H1 (cell line): ENCODE measurements around the gene PIK3R6. TPM values are rescaled to one million over a fixed set of nuclear protein-coding genes. Genes with fewer than 3 reads are reported as not detected.

ENCODE experiments used
- CTCF ChIA-PET: fragments of 300-600 bp; sonication (Branson Sonifier 250); formaldehyde crosslinking; loops from one replicate; lab custom pipeline; 2021; ENCODE audit not compliant: partially characterized antibody; lab: Charles Lee
- POLR2A ChIA-PET: fragments of 300-600 bp; sonication (Branson Sonifier 250); formaldehyde crosslinking; loops from one replicate; lab custom pipeline; 2021; ENCODE audit warnings: inconsistent platforms; ENCODE audit not compliant: partially characterized antibody; lab: Charles Lee
- DNase-seq, 2 experiments: peaks; one replicate each; pipeline versions ENCODE4 v3.0.0 to v3.0.0-alpha.2; 2010 to 2022; ENCODE audit warnings: low spot score in 2 of 2, low read depth in 1 of 2, mixed read lengths in 1 of 2
- FAIRE-seq: peaks from 2 replicates; lab custom pipeline; 2011; peaks lifted over from hg19 to GRCh38; lab: Jason Lieb, UNC
- H2AFZ ChIP-seq: 2 replicates; pipeline ENCODE4 v1.8.1; 2012; ENCODE audit warnings: low read length, inconsistent platforms
- H2AK5ac ChIP-seq: 2 replicates; pipeline ENCODE4 v1.6.1; 2013; ENCODE audit warnings: low read depth, low read length
- H2BK120ac ChIP-seq: replicated peaks from 2 replicates; pipeline ENCODE3; 2013; ENCODE audit warnings: low read depth, low read length, inconsistent platforms
- H2BK12ac ChIP-seq: 2 replicates; pipeline ENCODE4 v1.6.1; 2013; ENCODE audit warnings: low read depth, low read length
- H2BK15ac ChIP-seq: 2 replicates; pipeline ENCODE4 v1.6.1; 2013; ENCODE audit warnings: low read length
- H2BK20ac ChIP-seq: 2 replicates; pipeline ENCODE4 v1.6.1; 2013; ENCODE audit warnings: low read length
- H2BK5ac ChIP-seq: 2 replicates; pipeline ENCODE4 v1.6.1; 2013; ENCODE audit warnings: low read depth, low read length
- H3K14ac ChIP-seq: 2 replicates; pipeline ENCODE4 v1.6.1; 2013; ENCODE audit warnings: inconsistent platforms; ENCODE audit not compliant: insufficient read length
- H3K18ac ChIP-seq: 2 replicates; pipeline ENCODE4 v1.6.1; 2013; ENCODE audit warnings: low read length; ENCODE audit errors: extremely low read depth
- H3K23ac ChIP-seq: 2 replicates; pipeline ENCODE4 v1.6.1; 2013; ENCODE audit warnings: inconsistent platforms; ENCODE audit not compliant: insufficient read length
- H3K23me2 ChIP-seq: 2 replicates; pipeline ENCODE4 v1.6.1; 2013; ENCODE audit warnings: low read depth, low read length
- H3K27ac ChIP-seq: 2 replicates; pipeline ENCODE4 v1.6.1; 2011; ENCODE audit warnings: low read depth, low read length, inconsistent platforms
- H3K27me3 ChIP-seq, 4 experiments: replicated peaks in 1 of 4; 1 replicate in 1 of 4; 2 replicates in 3 of 4; pipeline versions ENCODE4 v1.6.1 to v1.8.1; 2011 to 2013; ENCODE audit warnings: low read length in 3 of 4, mild to moderate bottlenecking in 3 of 4, inconsistent platforms in 2 of 4, mixed read lengths in 2 of 4, moderate library complexity in 1 of 4; ENCODE audit not compliant: control insufficient read depth in 3 of 4, insufficient read depth in 3 of 4; ENCODE audit errors: extremely low read depth in 1 of 4
- H3K36me3 ChIP-seq, 4 experiments: 2 replicates each; pipeline versions ENCODE4 v1.6.1 to v1.8.1; 2011 to 2013; ENCODE audit warnings: mild to moderate bottlenecking in 4 of 4, low read length in 3 of 4, moderate library complexity in 2 of 4, control low read depth in 1 of 4, inconsistent platforms in 1 of 4; ENCODE audit not compliant: insufficient read depth in 4 of 4, control insufficient read depth in 2 of 4
- H3K4ac ChIP-seq: replicated peaks from 2 replicates; pipeline ENCODE3; 2013; ENCODE audit warnings: low read length, low read depth, mixed read lengths, inconsistent platforms; ENCODE audit not compliant: insufficient read length
- H3K4me1 ChIP-seq, 4 experiments: replicated peaks in 1 of 4; 1 replicate in 1 of 4; 2 replicates in 3 of 4; pipeline versions ENCODE4 v1.6.1 to v1.8.1; 2011 to 2013; ENCODE audit warnings: low read length in 3 of 4, inconsistent platforms in 2 of 4, mixed read lengths in 1 of 4; ENCODE audit not compliant: insufficient read depth in 4 of 4, control insufficient read depth in 3 of 4
- H3K4me2 ChIP-seq, 2 experiments: 2 replicates each; pipeline versions ENCODE4 v1.6.1 to v1.8.1; 2011 to 2013; ENCODE audit warnings: low read depth in 2 of 2, low read length in 2 of 2, control low read depth in 1 of 2, inconsistent platforms in 1 of 2, mild to moderate bottlenecking in 1 of 2; ENCODE audit not compliant: insufficient read depth in 1 of 2
- H3K4me3 ChIP-seq, 4 experiments: fragments of 200-600, 300-600 bp in 1 of 4; sonication (generic), shearing (Covaris generic), sonication (Bioruptor Twin) in 1 of 4; 2 replicates each; pipeline versions ENCODE4 v1.5.1 to v1.8.1; 2011 to 2016; ENCODE audit warnings: low read length in 4 of 4, low read depth in 3 of 4, control low read depth in 2 of 4, inconsistent platforms in 2 of 4, mild to moderate bottlenecking in 2 of 4, mixed read lengths in 1 of 4, moderate library complexity in 1 of 4; ENCODE audit not compliant: insufficient read depth in 2 of 4; ENCODE audit errors: extremely low read depth in 1 of 4
- H3K56ac ChIP-seq: replicated peaks from 2 replicates; pipeline ENCODE3; 2013; ENCODE audit warnings: low read depth, mild to moderate bottlenecking, mixed read lengths, low read length, inconsistent platforms; ENCODE audit not compliant: insufficient read length
- H3K79me1 ChIP-seq: 2 replicates; pipeline ENCODE4 v1.6.1; 2013; ENCODE audit warnings: low read depth, low read length, control low read depth
- H3K79me2 ChIP-seq, 2 experiments: 2 replicates each; pipeline versions ENCODE4 v1.6.1 to v1.8.1; 2012 to 2013; ENCODE audit warnings: low read length in 2 of 2, mild to moderate bottlenecking in 2 of 2, inconsistent platforms in 1 of 2; ENCODE audit not compliant: insufficient read depth in 2 of 2, control insufficient read depth in 1 of 2
- H3K9ac ChIP-seq, 4 experiments: replicated peaks in 1 of 4; 1 replicate in 1 of 4; 2 replicates in 3 of 4; pipeline versions ENCODE4 v1.6.1 to v1.8.1; 2011 to 2013; ENCODE audit warnings: low read depth in 3 of 4, low read length in 3 of 4, control low read depth in 2 of 4, mild to moderate bottlenecking in 2 of 4, moderate library complexity in 2 of 4, inconsistent platforms in 1 of 4; ENCODE audit errors: extremely low read depth in 1 of 4
- H3K9me3 ChIP-seq, 2 experiments: 2 replicates each; pipeline versions ENCODE4 v1.6.1 to v1.8.1; 2012 to 2013; ENCODE audit warnings: mild to moderate bottlenecking in 2 of 2, moderate library complexity in 2 of 2, control low read depth in 1 of 2, inconsistent platforms in 1 of 2, low read depth in 1 of 2, low read length in 1 of 2, mixed read lengths in 1 of 2; ENCODE audit not compliant: insufficient read depth in 2 of 2
- H4K20me1 ChIP-seq, 2 experiments: replicated peaks in 1 of 2; 2 replicates each; pipeline versions ENCODE3 to v1.8.1; 2011 to 2013; ENCODE audit warnings: inconsistent platforms in 2 of 2, low read length in 2 of 2, mild to moderate bottlenecking in 1 of 2; ENCODE audit not compliant: insufficient read depth in 2 of 2, control insufficient read depth in 1 of 2
- H4K5ac ChIP-seq: 2 replicates; pipeline ENCODE4 v1.6.1; 2013; ENCODE audit warnings: low read length, low read depth, mixed read lengths, inconsistent platforms; ENCODE audit not compliant: insufficient read length
- H4K8ac ChIP-seq: 2 replicates; pipeline ENCODE4 v1.8.0; 2013; ENCODE audit warnings: mild to moderate bottlenecking, moderate library complexity, low read length, inconsistent platforms; ENCODE audit not compliant: insufficient read depth; ENCODE audit errors: extremely low read depth
- H4K91ac ChIP-seq: replicated peaks from 2 replicates; pipeline ENCODE3; 2013; ENCODE audit warnings: low read length, mixed read lengths, inconsistent platforms; ENCODE audit not compliant: insufficient read length
- CEBPB ChIP-seq: IDR thresholded peaks from 2 replicates; pipeline ENCODE4 v1.6.1; 2012; ENCODE audit warnings: low read depth, low read length
- GTF2F1 ChIP-seq: IDR thresholded peaks from 2 replicates; pipeline ENCODE4 v1.6.1; 2012; ENCODE audit warnings: low read depth, low read length, improper control_type of control experiment, borderline replicate concordance
- TAF1 ChIP-seq: IDR thresholded peaks from 2 replicates; pipeline ENCODE4 v1.6.1; 2011; ENCODE audit warnings: mild to moderate bottlenecking, low read depth, low read length
- TAF7 ChIP-seq: optimal IDR thresholded peaks from 2 replicates; pipeline ENCODE3; 2011; ENCODE audit warnings: low read depth, mild to moderate bottlenecking, inconsistent platforms, low read length, moderate library complexity, borderline replicate concordance
- WGBS, 2 experiments: shearing (Covaris generic) in 1 of 2; methylation state at CpG; one replicate each; pipeline versions ENCODE4 v1.1.6 to v1.1.7; 2013 to 2015; ENCODE audit warnings: low lambda C conversion rate in 2 of 2, mixed read lengths in 2 of 2, inconsistent platforms in 1 of 2, low coverage in 1 of 2, missing lambda C conversion rate in 1 of 2; ENCODE audit not compliant: insufficient replicate concordance in 2 of 2, insufficient coverage in 1 of 2, insufficient read length in 1 of 2; ENCODE audit errors: extremely low coverage in 1 of 2, missing lambda C conversion rate in 1 of 2; 5-methylcytosine and 5-hydroxymethylcytosine counted together
- polyA plus RNA-seq, 7 experiments: library from polyadenylated mRNA; depleted of rRNA in 3 of 7; stranded (reverse) in 5 of 7; unstranded in 2 of 7; fragments of >200 nt in 5 of 7; fragments of 200-250 nt in 2 of 7; gene quantifications; 1 replicate in 5 of 7; 2 replicates in 1 of 7; 4 replicates in 1 of 7; pipeline versions ENCODE4 v1.2.1 to v1.2.3, GENCODE V29; 2011 to 2013; ENCODE audit warnings: missing spikeins in 2 of 7, mixed read lengths in 2 of 7
- total RNA-seq: library from RNA; stranded (reverse); fragmentation: NEBNext Ultra II Directional; extraction: Animal tissue kit (Norgen Biotek cat#: 25700); gene quantifications from 2 replicates; pipeline ENCODE4 v1.2.1, GENCODE V29; 2021

The PIK3R6 gene
- total and polyA plus RNA-seq, 2 of the 8 experiments (the other 6 are each of a cell fraction or from before 2014, with no cell fraction given), result 0.24 to 1.2 TPM

DNA sequence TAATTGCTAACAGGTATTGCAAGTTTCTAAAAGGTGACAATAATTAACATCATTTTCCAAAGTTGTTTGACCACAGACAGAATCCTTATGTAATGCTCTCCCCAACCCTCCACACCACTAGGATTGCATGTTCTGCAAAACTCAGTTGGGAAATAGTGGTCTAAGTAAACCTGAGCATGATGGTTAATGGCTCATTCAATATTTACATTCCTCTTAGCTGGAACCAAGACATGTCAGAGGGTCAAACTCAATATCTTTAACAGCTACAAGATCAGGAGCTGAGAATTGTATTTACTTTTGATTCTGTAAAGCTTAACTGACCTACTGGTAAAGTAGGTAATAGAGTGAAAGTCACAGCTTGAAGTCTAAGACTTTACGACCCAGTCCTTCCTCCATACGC lies 78.5 kb downstream of the PIK3R6 start:
- H2AK5ac ChIP-seq, result no peak overlapping the region
- no peaks in the 10 kb centered on the region for H3K36me3 ChIP-seq
- no peaks in the 10 kb centered on the region for H3K79me2 ChIP-seq
- peaks cover 4 to 13% of the 10 kb centered on the region in 2 experiments; a peak in 3 of 4 replicates for H3K9me3 ChIP-seq
- no peak overlapping the region for H2AFZ ChIP-seq
- no peaks in the 10 kb centered on the region for H4K20me1 ChIP-seq
- no peak overlapping the region for H3K18ac ChIP-seq
- H3K23me2 ChIP-seq, result no peaks in the 10 kb centered on the region
- 85% methylated on average over 2 of the region's 2 CpGs; no CpG with 5 or more reads in 1 of the 2 experiments for WGBS, 2 experiments
- H3K4me3 ChIP-seq, result no peak overlapping the region
- no peak overlapping the region for H4K5ac ChIP-seq
- no peak overlapping the region for H2BK120ac ChIP-seq
- no peak overlapping the region for H3K4ac ChIP-seq
- H2BK20ac ChIP-seq, result no peak overlapping the region
- H3K4me1 ChIP-seq, result peaks cover 0 to 5% (median 3%) of the 10 kb centered on the region in 4 experiments; a peak in 5 of 7 replicates
- ChIA-PET CTCF (interaction anchor here (0.6 to 1.1 kb wide), 3 partner anchors 15 to 500 kb away, joined by 3 read pairs; no protein-coding TSS in a partner anchor), POLR2A (interaction anchor here (1.3 kb wide), 1 partner anchor 10 kb away, joined by 4 read pairs; the partner anchor contains the start of gene MFSD6L)
- no peak overlapping the region for H3K9ac ChIP-seq
- H4K91ac ChIP-seq, result no peak overlapping the region
- FAIRE-seq (no peak), DNase-seq (no peak)
- H3K14ac ChIP-seq, result no peak overlapping the region
- no peaks in the 10 kb centered on the region; the same call in 1 of the 2 replicates for H3K79me1 ChIP-seq
- TF ChIP-seq CEBPB (no peak), TAF1 (no peak), TAF7 (no peak), GTF2F1 (no peak)
- H2BK12ac ChIP-seq, result no peak overlapping the region
- no peak overlapping the region for H3K23ac ChIP-seq
- H2BK5ac ChIP-seq, result no peak overlapping the region
- no peak overlapping the region for H2BK15ac ChIP-seq
- H4K8ac ChIP-seq, result no peak overlapping the region
- no peak overlapping the region for H3K4me2 ChIP-seq
- no peak overlapping the region for H3K27ac ChIP-seq
- no peak overlapping the region for H3K56ac ChIP-seq
- H3K27me3 ChIP-seq, result no peaks in the 10 kb centered on the region; a peak in 2 of 7 replicates
